Left ventricle myocardium superior (tissue), 1 donor: ENCODE results near the gene COL27A1. TPM values are rescaled to one million over a fixed set of nuclear protein-coding genes. Genes with fewer than 3 reads are reported as not detected.

Experiments used
- ATAC-seq: fragments of 200-7000 bp; cut with Tn5 transposase; one replicate; pipeline ENCODE4 v1.9.1; 2020; ENCODE audit warnings: mild to moderate bottlenecking, moderate library complexity
- DNase-seq: peaks from one replicate; pipeline ENCODE4 v3.0.0-alpha.2; 2020
- intact Hi-C: fragments of 100-400 bp; cut with micrococcal nuclease; formaldehyde crosslinking; loops from one replicate; pipeline ENCODE4 v1.11.0; 2022
- total RNA-seq: library from RNA; stranded (reverse); fragmentation: NEBNext Ultra II Directional; extraction: Animal tissue kit (Norgen Biotek cat#: 25700); gene quantifications from one replicate; pipeline ENCODE4 v1.2.1, GENCODE V29; 2021
- donor health status: DM: no; HTN: yes; CAD: no; lungs with severe emphysema.

COL27A1 gene
- total RNA-seq, 1 donor from 2014 or later: 11.0 TPM

DNA sequence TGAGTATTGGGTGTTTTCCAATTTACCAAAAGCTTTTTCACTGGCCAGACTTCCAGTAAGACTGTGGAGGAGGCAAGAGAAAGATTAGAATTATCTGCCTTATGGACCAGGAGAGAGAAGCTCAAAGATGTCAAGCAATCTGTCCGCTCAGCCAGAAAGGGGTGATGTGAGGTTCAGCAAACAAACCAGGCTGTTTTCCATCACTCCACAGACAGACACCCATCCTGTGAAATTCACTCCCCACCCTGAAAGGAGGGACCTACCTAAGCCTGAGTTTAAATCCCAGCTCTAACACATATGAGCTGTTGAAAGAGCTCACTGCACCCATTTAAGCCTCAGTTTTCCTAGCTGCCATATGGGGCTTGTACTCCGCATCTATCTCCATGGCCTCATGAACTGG, 14.9 kb upstream of the COL27A1 start:
- ATAC-seq (no peak), DNase-seq (no peak)
- intact Hi-C loops: no loop called here

DNA sequence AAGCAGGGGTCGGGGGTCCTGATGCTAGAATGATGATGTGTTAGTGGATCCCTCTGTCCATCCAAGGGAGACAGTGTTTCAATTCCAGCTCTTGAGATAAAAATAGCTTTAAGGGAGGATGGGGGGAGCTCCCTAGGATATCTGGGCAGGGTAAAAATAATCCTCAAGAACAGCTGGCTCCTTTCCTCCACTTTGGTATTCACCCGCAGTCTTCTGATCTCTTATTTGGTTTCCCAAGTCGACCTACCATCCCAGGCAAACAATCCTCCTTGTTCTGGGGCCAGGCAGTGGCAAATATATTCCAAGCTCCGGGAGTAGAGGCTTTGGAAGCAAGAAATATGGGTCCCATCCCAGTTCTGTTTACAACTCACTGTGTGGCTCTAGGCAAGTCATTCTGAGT, 14.5 kb upstream of the COL27A1 start:
- ATAC-seq: peak; percentile 84
- intact Hi-C loops: no loop called here
- no peak for DNase-seq

DNA sequence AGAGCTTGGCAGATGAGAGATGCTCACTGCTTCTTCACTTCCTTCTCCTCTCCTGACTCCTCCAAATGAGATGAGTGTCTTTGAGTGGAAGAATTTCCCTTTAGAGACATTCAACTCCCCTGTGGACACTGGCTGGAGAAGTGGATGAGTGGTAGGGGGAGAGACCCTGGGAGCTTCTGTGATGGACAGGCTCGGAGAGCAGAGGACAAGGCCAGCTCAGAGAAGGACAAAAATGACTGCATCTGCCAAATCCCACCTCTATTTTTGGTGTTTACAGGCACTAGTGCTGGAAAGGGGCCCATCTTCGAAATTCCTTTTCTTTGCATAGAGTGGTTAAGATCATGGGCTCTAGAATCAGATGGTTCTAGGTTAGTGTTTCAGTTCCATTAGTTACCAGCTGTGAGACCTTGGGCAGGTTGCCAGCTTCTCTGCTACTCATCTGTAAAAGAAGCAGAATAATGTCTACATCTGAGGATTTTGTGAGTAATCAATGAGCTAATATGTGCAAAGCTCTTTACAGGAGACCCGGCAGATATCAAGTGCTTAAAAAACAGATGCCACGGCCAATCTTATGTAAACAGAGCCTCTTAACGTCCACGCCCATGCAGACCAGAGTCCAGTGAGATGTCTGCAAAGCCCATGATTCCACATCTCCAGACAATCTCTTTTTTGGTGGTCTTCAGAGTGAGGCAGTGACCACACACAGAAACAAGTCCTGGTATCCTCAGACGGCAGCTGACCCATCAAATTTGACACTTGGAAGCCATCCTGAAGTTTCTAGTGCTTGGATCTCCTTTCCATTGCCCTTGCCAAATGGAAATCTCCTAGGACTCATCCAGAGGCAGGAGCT, 13.6 kb upstream of the COL27A1 start:
- intact Hi-C loops: no loop called here
- peak; percentile 48 for DNase-seq
- ATAC-seq: peak; percentile 69

DNA sequence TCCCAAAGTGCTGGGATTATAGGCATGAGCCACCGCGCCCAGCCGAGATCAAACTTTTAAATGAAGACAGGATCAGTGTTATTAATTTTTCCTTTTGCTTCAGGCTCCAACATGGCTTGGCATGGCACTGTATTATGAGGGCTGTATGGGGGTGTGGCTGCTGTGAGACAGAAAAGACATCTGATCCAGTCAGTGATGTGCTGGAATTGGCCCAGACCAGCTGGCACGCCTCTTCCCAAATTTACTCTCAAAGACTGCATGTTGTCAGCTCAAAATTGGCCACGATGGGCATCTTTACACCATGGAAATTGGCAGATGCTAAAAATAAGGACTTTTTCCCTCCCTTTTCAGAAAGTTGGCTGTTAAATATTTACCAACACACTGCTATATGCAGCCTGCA, 12.1 kb upstream of the COL27A1 start:
- intact Hi-C loops: no loop called here
- ATAC-seq: no peak

DNA sequence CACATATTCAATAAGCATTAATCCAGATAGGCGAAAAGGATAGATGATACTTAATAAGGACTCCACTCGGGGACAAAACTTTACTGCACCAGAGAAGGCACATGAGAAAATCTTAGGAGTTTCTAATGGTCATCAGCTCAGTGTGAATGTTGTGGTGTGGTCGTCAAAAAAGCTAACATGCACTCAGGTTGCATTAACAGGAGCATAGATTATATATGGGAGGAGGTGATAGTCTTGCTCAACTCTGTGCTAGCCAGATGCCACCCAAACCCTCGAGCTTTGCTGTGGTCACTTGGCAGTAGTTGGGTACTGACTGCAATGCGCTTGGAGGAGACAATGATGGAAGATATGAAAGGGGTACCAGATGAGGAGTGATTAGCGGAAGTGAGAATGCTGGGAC, 8.6 kb upstream of the COL27A1 start:
- DNase-seq (no peak), ATAC-seq (no peak)
- intact Hi-C loops: no loop called here

More for the DNA sequence above, 12.1 kb upstream of the COL27A1 start:
- no peak for DNase-seq

DNA sequence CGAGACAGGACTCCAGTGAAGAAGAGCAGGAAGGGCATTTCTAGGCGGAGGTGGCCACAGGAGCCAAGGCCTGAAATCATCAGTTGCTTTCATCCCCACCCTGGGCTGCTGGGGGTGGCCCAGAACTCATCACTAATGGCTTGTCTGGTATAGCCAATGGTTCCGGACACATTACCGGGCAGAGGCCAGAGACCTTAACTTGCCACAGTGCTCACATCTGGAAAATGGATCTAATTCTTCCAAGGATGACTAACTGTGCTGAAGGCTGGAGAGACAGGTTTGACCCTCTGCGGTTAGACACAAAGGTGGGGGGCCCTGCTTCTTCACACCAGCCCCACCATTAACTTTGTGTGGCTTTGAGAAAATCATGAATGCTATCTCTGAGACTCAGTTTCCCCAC, 6.2 kb upstream of the COL27A1 start:
- ATAC-seq: no peak
- no peak for DNase-seq
- intact Hi-C loops: no loop called here

DNA sequence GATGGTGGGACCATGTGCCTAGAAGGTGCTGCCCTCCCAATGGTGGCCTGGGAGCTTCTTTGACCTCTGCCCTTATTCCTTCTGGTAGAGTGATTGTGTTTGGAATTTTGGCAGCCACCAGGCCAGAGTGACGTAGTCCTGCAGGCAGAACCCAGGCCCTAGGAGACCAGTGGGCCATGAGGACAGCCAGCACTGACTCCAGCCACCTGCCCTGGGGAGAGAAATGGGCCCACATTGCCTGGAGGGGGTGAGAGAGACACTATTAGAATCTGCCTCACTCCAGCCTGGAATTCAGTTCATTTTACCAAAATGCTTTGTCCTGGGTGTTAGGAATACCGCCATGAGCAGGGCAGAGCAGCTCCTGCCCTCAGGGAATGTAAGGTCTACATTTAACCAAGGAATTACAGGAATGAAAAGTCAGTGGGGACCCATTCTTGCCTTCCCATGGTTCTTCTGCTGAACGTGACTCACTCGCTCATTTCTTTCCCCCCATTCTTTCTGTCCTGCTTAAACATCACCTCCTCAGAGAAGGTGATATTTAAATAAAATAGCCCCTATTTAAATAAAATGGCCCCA, 5.5 kb upstream of the COL27A1 start:
- intact Hi-C loops: loop anchor here (10.0 kb wide), 1 partner anchor 125 kb away; no protein-coding TSS in a partner anchor
- DNase-seq (no peak), ATAC-seq (peak; percentile 54)

DNA sequence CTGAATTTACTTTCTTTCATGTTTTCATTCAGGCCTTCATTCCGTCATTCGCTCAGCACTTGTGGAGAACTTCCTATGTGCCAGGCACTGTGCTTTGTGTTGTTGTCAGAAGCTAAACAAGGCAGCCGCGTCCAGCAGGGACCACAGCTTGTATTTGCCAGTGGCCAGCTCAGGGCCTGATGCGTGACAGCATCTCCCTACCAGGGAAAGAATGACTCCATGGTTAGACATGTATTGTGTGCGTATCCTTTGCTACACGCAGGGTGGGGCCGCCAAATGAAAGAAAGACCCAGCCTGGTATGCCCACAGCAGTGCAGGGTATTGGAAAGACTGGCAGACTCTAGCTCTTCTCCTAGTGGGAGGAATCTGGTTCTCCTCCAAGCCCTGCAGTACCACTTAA, 4.7 kb upstream of the COL27A1 start:
- ATAC-seq (peak; percentile 14), DNase-seq (no peak)
- intact Hi-C loops: loop anchor here (10.0 kb wide), 1 partner anchor 124 kb away; no protein-coding TSS in a partner anchor

DNA sequence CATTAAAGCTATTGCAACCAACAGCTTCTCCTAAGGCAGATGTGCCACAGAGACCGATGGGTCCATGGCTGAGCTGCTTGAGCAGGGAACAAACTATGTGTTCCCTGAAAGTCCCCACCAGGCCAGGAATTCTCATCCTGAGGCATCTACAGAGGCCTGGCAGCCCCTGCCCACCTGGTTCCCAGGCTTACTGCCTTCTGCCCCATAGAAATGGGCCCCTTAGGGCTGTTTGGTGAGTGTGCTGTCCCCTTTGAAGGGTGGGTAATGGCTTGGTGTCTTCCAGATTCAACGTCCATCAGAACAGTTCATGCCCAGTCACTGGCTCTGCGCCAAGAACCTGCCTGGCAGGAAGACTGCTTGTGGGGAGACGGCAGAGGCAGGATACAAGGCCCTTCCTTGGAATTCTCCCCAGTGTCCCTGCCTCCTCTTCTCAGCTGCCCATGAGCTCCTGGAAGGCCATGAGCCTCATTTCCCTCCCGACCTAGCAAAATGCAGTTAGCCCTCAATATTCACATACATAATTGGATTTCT, 3.8 kb upstream of the COL27A1 start:
- DNase-seq: peak; percentile 58
- ATAC-seq: no peak
- intact Hi-C loops: loop anchor here (10.0 kb wide), 1 partner anchor 123 kb away; no protein-coding TSS in a partner anchor

DNA sequence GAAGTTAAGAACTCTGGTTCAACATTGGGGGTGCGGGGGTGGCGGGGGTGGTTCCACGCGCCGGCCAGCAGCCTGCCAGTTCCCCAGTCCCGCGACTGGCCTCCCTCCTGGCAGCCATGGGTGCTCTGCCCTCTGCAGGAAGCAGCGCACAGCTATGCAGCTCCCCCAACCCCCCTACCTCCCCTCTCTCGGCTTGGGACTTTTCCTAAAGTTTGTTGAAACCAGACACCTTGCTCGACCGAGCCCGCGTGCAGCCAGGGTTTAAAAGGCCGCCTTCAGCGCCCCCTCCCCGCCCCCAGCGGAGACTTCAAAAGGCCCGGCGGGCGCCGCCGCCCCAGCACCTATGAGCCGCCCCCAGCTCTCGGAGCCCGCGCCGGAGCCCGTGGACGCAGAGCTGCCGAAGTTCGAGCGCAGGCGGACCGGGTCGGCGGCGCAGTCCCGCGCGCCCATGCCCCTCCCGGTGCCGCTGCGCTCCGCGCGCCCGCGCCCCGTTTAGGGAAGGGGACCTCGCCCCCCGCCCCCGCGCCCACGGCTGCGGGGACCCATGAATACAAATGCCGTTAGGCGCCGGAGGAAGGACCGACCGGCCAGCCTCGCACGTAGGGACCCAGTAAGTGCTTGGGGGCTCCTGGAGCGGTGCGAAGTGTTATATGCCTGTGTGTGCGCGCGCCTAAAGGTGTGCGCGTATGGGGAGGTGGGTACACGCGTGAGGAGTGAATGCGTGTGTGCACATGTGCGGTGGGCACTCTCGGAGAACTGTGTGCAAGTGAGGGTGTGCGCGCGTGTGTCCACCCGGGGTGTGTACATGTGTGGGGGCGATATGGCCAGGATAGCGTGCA, 1.4 kb upstream of the COL27A1 start:
- intact Hi-C loops: loop anchor here (10.0 kb wide), 1 partner anchor 121 kb away; no protein-coding TSS in a partner anchor
- DNase-seq (peak; percentile 44), ATAC-seq (peak; percentile 27)

DNA sequence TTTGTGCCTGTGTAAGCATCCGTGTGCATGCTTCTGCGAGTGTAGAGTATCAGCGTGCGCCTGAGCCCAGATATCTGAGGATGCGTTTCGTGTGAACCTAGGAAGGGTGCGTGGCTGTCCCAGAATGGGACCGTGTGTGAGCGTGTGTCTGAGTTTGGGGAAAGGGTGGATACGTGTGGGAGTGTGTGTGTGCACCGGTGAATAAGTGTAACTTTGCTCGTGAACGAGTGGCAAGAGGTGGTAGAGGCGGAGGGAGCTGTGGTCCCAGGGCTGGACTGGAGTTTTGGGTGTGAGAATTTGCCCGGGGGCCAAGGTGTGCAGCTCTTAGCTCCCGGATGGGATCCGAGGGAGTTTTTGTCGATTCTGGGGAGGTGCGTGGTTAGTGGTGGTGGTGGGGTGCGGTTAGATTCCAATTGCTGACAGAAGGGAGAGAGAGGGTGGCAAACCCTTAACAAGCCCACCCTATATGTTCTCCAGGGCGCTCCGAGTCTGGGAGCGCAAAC, 686 bp upstream of the COL27A1 start:
- DNase-seq (peak; percentile 17), ATAC-seq (no peak)
- intact Hi-C loops: loop anchor here (10.0 kb wide), 1 partner anchor 120 kb away; no protein-coding TSS in a partner anchor

DNA sequence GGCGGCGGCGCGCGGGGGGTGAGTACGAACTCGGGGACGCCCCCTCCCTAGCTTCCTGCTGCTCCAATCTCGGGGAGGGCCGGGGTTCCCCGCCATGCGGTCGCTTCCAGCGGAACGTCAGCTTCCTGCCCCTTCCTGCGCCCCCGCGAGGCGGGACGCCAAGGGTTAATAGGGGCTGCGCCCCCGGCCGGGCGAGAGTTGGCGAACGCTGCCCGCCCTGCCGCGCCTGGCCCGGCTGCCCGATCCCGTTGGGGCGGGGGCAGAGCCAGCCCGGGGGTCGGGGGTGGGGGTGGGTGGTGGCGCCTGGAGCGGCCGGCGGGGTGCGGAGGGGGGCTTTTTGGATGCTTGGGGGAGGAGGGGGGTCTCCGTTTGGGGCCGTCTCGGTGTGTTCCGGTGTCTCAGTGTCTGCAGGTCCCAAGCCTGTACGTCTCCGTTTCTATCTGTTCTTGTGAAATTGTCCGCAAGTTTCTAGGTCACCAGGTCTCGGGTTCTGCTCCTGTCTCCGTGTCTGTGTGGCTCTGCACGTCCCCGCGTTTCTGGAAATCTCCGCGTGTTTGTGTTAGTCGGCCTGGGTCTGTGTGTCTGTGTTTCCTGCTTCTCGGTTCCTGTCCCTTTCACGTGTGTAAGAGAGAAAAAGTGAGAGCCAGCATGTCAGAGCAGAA, 789 bp downstream of the COL27A1 start:
- intact Hi-C loops: loop anchor here (10.0 kb wide), 1 partner anchor 119 kb away; no protein-coding TSS in a partner anchor
- peak; percentile 46 for DNase-seq
- peak; percentile 30 for ATAC-seq

DNA sequence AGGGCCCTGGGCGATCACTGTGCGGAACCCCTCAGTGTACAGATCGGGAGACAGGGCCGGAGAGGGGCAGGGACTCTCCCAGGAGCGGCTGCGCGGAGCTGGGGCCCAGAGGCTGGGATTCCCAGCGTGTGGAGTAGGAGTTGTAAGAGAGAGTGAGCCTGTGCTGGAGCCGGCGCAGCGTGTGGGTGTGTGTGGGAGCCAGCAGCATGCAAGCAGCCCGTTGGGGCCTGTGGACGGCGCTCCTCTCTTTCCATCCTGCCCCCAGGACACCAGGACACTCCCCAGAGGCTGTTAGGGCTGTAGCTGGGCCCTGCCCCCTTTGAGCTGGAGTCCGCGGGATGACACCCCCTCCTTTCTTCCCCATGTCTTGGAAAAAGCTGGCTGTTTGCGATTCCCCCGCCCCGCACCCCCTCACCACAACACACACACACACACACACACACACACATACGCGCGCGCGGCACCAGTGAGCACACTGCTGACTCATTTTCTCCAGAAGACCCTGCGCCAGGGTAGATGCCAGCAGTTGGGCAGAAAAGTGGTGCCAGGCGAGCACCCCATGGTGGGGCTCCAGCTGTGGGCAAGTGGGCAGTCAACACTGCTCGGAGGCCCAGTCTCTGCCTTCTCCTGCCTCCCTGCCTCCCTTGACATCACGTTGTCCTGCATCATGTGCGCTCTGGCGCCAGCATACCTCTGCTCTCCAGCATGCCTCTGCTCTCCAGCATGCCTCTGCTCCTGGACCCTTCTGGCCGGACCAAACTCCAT, 1.5 kb downstream of the COL27A1 start:
- DNase-seq (peak; percentile 75), ATAC-seq (peak; percentile 73)
- intact Hi-C loops: loop anchor here (10.0 kb wide), 1 partner anchor 118 kb away; no protein-coding TSS in a partner anchor

DNA sequence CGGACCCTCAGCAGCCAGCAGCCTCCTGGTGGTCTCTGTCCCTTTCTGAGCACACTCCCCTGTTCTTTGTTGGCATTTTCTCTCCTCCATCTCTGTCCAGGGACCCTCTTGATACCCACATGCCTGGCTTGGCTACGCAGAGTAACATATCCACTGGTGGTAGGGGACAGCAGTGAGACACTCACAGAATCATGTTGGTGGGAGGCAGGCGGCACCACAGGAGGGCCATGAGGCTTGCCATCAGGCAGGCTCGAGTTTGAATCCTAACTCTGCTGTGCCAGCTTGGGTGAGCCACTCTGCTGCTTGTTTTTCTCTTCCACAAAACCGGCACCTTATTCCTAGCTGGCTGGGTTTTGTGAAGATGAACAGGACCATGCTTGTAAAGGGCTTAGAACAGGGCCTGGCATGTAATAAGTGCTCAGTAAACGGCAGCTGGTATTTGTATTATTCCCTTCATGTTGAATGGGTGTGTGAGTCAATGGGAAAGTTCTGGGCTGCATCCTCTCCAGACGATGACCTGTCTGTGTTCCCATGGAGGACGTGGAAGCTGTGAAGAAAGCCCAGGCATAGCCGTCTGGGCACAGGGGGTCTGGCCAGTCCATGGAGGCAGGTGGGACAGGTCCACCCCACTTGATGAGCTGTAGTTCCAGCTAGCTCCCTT, 2.3 kb downstream of the COL27A1 start:
- DNase-seq: no peak
- no peak for ATAC-seq
- intact Hi-C loops: loop anchor here (10.0 kb wide), 1 partner anchor 117 kb away; no protein-coding TSS in a partner anchor

DNA sequence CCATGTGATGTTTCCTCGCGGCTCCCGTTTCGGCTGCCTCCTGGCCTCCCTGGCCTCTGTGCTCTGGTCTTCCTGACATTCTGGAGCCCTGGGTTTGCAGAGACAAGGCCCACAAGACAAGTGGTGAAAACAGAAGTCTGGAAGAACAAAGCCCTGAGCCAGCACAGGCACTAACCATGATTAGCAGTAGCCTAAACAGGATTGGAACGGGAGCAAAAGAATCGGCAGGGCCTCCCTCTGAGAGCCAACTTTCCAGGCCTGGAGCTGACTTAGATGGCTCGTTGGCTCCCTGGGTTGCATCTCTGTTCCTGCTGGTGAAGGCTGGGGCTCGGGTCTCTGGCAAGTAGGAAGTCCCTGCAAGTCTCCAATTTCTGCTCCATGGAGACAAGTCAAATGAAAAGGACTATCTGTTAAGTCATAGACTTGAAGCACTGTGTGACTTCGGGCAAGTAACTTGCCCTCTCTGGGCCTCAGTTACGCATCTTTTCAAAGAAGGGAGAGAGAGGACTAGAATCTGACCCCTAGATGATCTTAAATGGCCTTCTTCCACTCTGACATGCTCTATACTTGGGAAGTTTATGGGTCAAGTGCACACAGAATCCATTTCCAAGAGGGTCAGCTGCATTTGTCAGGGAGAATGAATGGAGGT, 3.3 kb downstream of the COL27A1 start:
- DNase-seq (peak; percentile 11), ATAC-seq (no peak)
- intact Hi-C loops: loop anchor here (10.0 kb wide), 1 partner anchor 116 kb away; no protein-coding TSS in a partner anchor

DNA sequence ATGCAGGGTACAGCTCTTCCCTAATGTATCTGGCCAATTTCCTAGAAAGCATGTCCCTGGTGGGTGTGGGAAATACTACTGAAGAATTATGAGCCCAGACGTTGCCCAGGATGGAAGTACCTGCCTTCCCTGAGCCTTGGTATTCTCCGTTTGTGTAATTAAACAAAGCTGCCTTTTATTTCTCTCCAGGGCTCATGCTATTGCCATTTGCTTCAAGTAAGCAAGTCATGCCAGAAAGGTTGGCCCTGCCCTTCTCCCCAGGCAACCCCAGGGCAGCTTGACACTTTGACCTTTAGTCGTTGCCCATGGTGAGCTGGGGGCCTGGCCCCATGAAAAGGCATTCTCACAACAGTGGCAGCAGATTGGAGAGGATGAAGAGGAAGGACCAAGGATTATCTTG, 4.4 kb downstream of the COL27A1 start:
- intact Hi-C loops: loop anchor here (10.0 kb wide), 1 partner anchor 115 kb away; no protein-coding TSS in a partner anchor
- DNase-seq: peak; percentile 4
- no peak for ATAC-seq

DNA sequence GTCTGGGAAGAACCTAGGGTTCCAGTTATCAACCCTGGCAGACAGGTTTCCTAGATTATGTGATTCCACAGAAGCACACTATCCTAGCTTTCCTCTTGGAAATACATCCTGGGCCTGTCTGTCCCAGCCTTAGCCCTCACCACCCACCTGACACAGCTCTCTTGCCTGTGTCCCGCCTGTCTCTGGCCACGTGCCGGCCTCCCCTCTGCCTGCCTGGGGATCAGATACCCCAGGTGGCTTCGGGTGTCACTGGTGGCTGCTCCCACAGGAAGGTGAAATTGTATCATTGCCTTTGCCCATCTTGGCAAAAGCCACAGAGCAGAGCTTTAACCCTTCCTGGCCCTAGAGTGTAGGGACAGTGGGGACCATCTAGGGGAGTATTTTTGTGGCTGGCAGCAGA, 6.2 kb downstream of the COL27A1 start:
- DNase-seq (peak; percentile 16), ATAC-seq (no peak)
- intact Hi-C loops: no loop called here
